ENCODE data around the gene IQUB. TPM values are rescaled to one million over a fixed set of nuclear protein-coding genes. Genes with fewer than 3 reads are reported as not detected.

The IQUB gene
- total RNA-seq, 1 experiment from 2014 or later = 0.04 TPM

- Histone ChIP-seq H3K4me3 (ENCODE audit: low read length) (no peak overlapping the region), H3K9ac (ENCODE audit: low read length) (no peak overlapping the region), H2AFZ (ENCODE audit: low read length) (no peak overlapping the region), H3K9me3 (ENCODE audit: low read length) (no peaks in the 10 kb centered on the region), H3F3A (ENCODE audit: low read length, unreplicated experiment) (no peaks in the 10 kb centered on the region), H3K36me3 (ENCODE audit: low read depth, low read length) (no peaks in the 10 kb centered on the region), H3K79me2 (ENCODE audit: low read length) (no peaks in the 10 kb centered on the region), H4K20me1 (ENCODE audit: low read length) (no peaks in the 10 kb centered on the region), H3K27me3 (ENCODE audit: low read length) (no peaks in the 10 kb centered on the region), H3K4me1 (ENCODE audit: insufficient read depth, low read length) (no peaks in the 10 kb centered on the region), H3K4me2 (ENCODE audit: low read length) (no peak overlapping the region), H3K9me2 (replicated peaks; ENCODE audit: low read length) (no peaks in the 10 kb centered on the region), H3K27ac (ENCODE audit: low read length) (no peak overlapping the region)
- TF ChIP-seq EZH2phosphoT487 (IDR thresholded peaks at IDR 0.05; ENCODE audit: borderline replicate concordance, low read length) (no peak), EZH2 (IDR thresholded peaks at IDR 0.05; ENCODE audit: low read length, unreplicated experiment) (no peak)
- TF ChIP-seq, protein P1, sequence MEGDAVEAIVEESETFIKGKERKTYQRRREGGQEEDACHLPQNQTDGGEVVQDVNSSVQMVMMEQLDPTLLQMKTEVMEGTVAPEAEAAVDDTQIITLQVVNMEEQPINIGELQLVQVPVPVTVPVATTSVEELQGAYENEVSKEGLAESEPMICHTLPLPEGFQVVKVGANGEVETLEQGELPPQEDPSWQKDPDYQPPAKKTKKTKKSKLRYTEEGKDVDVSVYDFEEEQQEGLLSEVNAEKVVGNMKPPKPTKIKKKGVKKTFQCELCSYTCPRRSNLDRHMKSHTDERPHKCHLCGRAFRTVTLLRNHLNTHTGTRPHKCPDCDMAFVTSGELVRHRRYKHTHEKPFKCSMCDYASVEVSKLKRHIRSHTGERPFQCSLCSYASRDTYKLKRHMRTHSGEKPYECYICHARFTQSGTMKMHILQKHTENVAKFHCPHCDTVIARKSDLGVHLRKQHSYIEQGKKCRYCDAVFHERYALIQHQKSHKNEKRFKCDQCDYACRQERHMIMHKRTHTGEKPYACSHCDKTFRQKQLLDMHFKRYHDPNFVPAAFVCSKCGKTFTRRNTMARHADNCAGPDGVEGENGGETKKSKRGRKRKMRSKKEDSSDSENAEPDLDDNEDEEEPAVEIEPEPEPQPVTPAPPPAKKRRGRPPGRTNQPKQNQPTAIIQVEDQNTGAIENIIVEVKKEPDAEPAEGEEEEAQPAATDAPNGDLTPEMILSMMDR (conservative IDR thresholded peaks at IDR 0.05; ENCODE audit: low read depth, low read length) = no peak
- POLR2A ChIA-PET (ENCODE audit: unreplicated experiment) = no interaction called here
- DNase-seq (no peak), ATAC-seq (no peak)
- intact Hi-C loops (cut with micrococcal nuclease) = no loop called here
- BruUV-seq (replicated peaks) = no TSS peak
- CTCF ChIA-PET = no interaction called here
Observed at GRCh38 chr7:123571187-123571586, 36.8 kb upstream of the IQUB start.

GRCh38 chr7:123570390-123571182, 36.2 kb upstream of the IQUB start:
- Histone ChIP-seq H3F3A (ENCODE audit: low read length, unreplicated experiment) (no peaks in the 10 kb centered on the region), H3K4me1 (ENCODE audit: insufficient read depth, low read length) (no peaks in the 10 kb centered on the region), H3K4me3 (ENCODE audit: low read length) (no peak overlapping the region), H3K9ac (ENCODE audit: low read length) (no peak overlapping the region), H3K27me3 (ENCODE audit: low read length) (no peaks in the 10 kb centered on the region), H3K9me2 (replicated peaks; ENCODE audit: low read length) (no peaks in the 10 kb centered on the region), H3K27ac (ENCODE audit: low read length) (no peak overlapping the region), H2AFZ (ENCODE audit: low read length) (no peak overlapping the region), H3K36me3 (ENCODE audit: low read depth, low read length) (no peaks in the 10 kb centered on the region), H3K79me2 (ENCODE audit: low read length) (no peaks in the 10 kb centered on the region), H4K20me1 (ENCODE audit: low read length) (no peaks in the 10 kb centered on the region), H3K9me3 (ENCODE audit: low read length) (no peaks in the 10 kb centered on the region), H3K4me2 (ENCODE audit: low read length) (no peak overlapping the region)
- BruUV-seq (replicated peaks) = no TSS peak
- ChIA-PET CTCF (no interaction called here), POLR2A (ENCODE audit: unreplicated experiment) (no interaction called here)
- DNase-seq (peak; percentile 72), ATAC-seq (peak; percentile 93)
- no peak for TF ChIP-seq EZH2 (IDR thresholded peaks at IDR 0.05; ENCODE audit: low read length, unreplicated experiment)
- TF ChIP-seq EZH2phosphoT487 (IDR thresholded peaks at IDR 0.05; ENCODE audit: borderline replicate concordance, low read length) = no peak
- TF ChIP-seq, protein P1 (conservative IDR thresholded peaks at IDR 0.05; ENCODE audit: low read depth, low read length) = no peak
- intact Hi-C loops (cut with micrococcal nuclease) = no loop called here

DNA sequence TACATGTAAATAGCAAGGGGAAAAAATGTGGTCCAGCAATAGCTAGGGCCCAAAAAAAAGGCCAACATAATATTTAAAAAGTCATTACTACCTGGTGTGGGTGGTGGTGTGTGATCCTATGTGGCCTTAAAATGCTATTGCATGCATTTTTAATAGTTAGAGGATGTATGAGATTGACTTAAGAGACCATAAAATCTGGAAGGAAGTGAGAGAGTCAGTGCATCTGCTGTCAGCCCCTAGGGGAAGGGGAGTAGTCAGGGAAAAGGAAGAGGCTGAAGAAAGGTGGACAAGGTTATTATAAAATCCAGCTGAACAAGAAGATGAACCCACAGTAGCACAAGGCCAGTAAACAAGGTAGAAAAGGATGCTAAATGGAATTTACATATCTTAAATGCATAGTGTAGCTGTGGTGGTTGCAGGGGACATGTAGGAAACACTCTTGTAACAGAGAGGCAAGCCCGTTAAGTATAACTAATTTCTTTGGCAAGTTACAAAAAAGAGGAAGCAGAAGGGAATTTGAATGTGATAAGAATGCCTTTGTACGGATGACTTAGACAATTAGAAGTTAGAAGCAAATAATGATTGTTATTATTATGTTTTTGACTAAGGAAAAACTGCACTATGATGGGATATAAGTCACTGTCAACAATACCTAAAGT, 35.1 kb upstream of the IQUB start:
- Histone ChIP-seq H3K9ac (ENCODE audit: low read length) (no peak overlapping the region), H3K9me2 (replicated peaks; ENCODE audit: low read length) (no peaks in the 10 kb centered on the region), H3K4me3 (ENCODE audit: low read length) (no peak overlapping the region), H3K79me2 (ENCODE audit: low read length) (no peaks in the 10 kb centered on the region), H3K36me3 (ENCODE audit: low read depth, low read length) (no peaks in the 10 kb centered on the region), H3F3A (ENCODE audit: low read length, unreplicated experiment) (no peaks in the 10 kb centered on the region), H3K27ac (ENCODE audit: low read length) (no peak overlapping the region), H3K4me1 (ENCODE audit: insufficient read depth, low read length) (no peaks in the 10 kb centered on the region), H3K4me2 (ENCODE audit: low read length) (no peak overlapping the region), H2AFZ (ENCODE audit: low read length) (no peak overlapping the region), H3K9me3 (ENCODE audit: low read length) (no peaks in the 10 kb centered on the region), H3K27me3 (ENCODE audit: low read length) (no peaks in the 10 kb centered on the region), H4K20me1 (ENCODE audit: low read length) (no peaks in the 10 kb centered on the region)
- ATAC-seq (peak; percentile 56; the same call in 1 of the 2 replicates), DNase-seq (no peak)
- no peak for TF ChIP-seq EZH2phosphoT487 (IDR thresholded peaks at IDR 0.05; ENCODE audit: borderline replicate concordance, low read length)
- TF ChIP-seq, protein P1 (conservative IDR thresholded peaks at IDR 0.05; ENCODE audit: low read depth, low read length) = no peak
- TF ChIP-seq EZH2 (IDR thresholded peaks at IDR 0.05; ENCODE audit: low read length, unreplicated experiment) = no peak
- BruUV-seq (replicated peaks) = no TSS peak
- intact Hi-C loops (cut with micrococcal nuclease) = no loop called here
- POLR2A ChIA-PET (ENCODE audit: unreplicated experiment) = no interaction called here
- CTCF ChIA-PET = no interaction called here

Data from PC-3 (cell line).